Testis (tissue), 2 donors: Measurements from ENCODE around the gene RHBDL2.

ENCODE experiments used
- POLR2A ChIP-seq: fragments of 450-650 bp; IDR thresholded peaks from one replicate; pipeline ENCODE4 v1.6.1; 2017; ENCODE audit warnings: antibody characterized with exemption, mild to moderate bottlenecking, moderate library complexity
- TF ChIP-seq, protein P1 (sequence below), 3 experiments: fragments of 450-650 bp in 2 of 3; fragments of 200-600 bp in 1 of 3; sonication (generic) in 1 of 3; IDR thresholded peaks; one replicate each; pipeline ENCODE4 v1.5.1; 2016 to 2019; ENCODE audit warnings: antibody characterized with exemption in 3 of 3, mild to moderate bottlenecking in 2 of 3, moderate library complexity in 1 of 3

DNA sequence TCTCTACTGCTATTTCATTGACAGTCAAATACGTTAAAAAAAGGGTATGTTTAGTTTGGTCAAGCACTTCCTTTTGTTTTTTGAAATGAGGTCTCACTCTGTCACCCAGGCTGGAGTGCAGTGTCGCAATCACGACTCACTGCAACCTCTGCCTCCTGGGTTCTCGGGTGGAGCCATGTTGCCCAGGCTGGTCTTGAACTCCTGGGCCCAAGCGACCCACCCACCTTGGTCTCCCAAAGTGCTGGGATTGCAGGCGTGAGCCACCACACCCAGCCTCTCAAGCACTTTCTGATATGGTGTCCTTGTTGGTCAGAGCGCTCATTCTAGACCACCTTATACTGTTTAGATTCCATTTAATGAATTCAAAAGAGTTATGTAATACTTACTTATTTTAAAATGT is 20.9 kb upstream of the RHBDL2 start:
- TF ChIP-seq, protein P1, sequence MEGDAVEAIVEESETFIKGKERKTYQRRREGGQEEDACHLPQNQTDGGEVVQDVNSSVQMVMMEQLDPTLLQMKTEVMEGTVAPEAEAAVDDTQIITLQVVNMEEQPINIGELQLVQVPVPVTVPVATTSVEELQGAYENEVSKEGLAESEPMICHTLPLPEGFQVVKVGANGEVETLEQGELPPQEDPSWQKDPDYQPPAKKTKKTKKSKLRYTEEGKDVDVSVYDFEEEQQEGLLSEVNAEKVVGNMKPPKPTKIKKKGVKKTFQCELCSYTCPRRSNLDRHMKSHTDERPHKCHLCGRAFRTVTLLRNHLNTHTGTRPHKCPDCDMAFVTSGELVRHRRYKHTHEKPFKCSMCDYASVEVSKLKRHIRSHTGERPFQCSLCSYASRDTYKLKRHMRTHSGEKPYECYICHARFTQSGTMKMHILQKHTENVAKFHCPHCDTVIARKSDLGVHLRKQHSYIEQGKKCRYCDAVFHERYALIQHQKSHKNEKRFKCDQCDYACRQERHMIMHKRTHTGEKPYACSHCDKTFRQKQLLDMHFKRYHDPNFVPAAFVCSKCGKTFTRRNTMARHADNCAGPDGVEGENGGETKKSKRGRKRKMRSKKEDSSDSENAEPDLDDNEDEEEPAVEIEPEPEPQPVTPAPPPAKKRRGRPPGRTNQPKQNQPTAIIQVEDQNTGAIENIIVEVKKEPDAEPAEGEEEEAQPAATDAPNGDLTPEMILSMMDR (IDR thresholded peaks at IDR 0.05), result no peak
- no peak for TF ChIP-seq POLR2A
